WTC11 (cell line): ENCODE data around the gene PTPA. TPM values are rescaled to one million over a fixed set of nuclear protein-coding genes. Genes with fewer than 3 reads are reported as not detected.

Source experiments
- ATAC-seq: fragments of 200-7000 bp; cut with Tn5 transposase; 2 replicates; pipeline ENCODE4 v1.10.0; 2021; ENCODE audit warnings: mild to moderate bottlenecking, moderate library complexity
- CTCF ChIA-PET: fragments of 300-600 bp; sonication (Branson Sonifier 250); formaldehyde crosslinking; loops from one replicate; lab custom pipeline; 2021; ENCODE audit warnings: antibody characterized with exemption; lab: Charles Lee
- POLR2A ChIA-PET: fragments of 350-600 bp; sonication (Branson Sonifier 250); formaldehyde crosslinking; loops from one replicate; lab custom pipeline; 2021; ENCODE audit warnings: antibody characterized with exemption; lab: Charles Lee
- DNase-seq: peaks from one replicate; pipeline ENCODE4 v3.0.0; 2021; ENCODE audit warnings: low spot score
- H3K27ac Mint-ChIP-seq: 2 replicates; pipeline ENCODE4 v1.8.0; 2021; ENCODE audit warnings: mixed read lengths
- H3K27me3 Mint-ChIP-seq: 2 replicates; pipeline ENCODE4 v1.8.0; 2021; ENCODE audit warnings: low read depth, mild to moderate bottlenecking, moderate library complexity, mixed read lengths
- H3K36me3 Mint-ChIP-seq: 2 replicates; pipeline ENCODE4 v1.8.0; 2021; ENCODE audit warnings: mixed read lengths
- H3K4me1 Mint-ChIP-seq: 2 replicates; pipeline ENCODE4 v1.8.0; 2022; ENCODE audit warnings: mixed read lengths
- H3K4me3 Mint-ChIP-seq: 2 replicates; pipeline ENCODE4 v1.8.0; 2021; ENCODE audit warnings: mild to moderate bottlenecking, moderate library complexity, mixed read lengths
- H3K9me3 Mint-ChIP-seq: 2 replicates; pipeline ENCODE4 v1.8.0; 2021; ENCODE audit warnings: mixed read lengths
- ESRRA ChIP-seq: sonication (generic); formaldehyde crosslinking; IDR thresholded peaks from 2 replicates; pipeline ENCODE4 v1.8.1; 2022; ENCODE audit warnings: mild to moderate bottlenecking, missing genetic modification reagents, borderline replicate concordance
- FOXK1 ChIP-seq: sonication (generic); formaldehyde crosslinking; IDR thresholded peaks from 2 replicates; pipeline ENCODE4 v1.8.0; 2022; ENCODE audit warnings: mild to moderate bottlenecking, moderate library complexity, missing genetic modification reagents
- GABPB1 ChIP-seq: sonication (generic); formaldehyde crosslinking; IDR thresholded peaks from 2 replicates; pipeline ENCODE4 v1.8.1; 2023; ENCODE audit warnings: mild to moderate bottlenecking, missing genetic modification reagents
- GRHL2 ChIP-seq: fragments of 250-450 bp; sonication (Bioruptor Pico); IDR thresholded peaks from 2 replicates; pipeline ENCODE4 v1.8.0; 2022; ENCODE audit warnings: mild to moderate bottlenecking, moderate library complexity; ENCODE audit not compliant: insufficient replicate concordance, severe bottlenecking
- MYBL2 ChIP-seq: sonication (generic); formaldehyde crosslinking; IDR thresholded peaks from 2 replicates; pipeline ENCODE4 v1.8.1; 2023; ENCODE audit warnings: mild to moderate bottlenecking, moderate library complexity, missing genetic modification reagents
- NR1H2 ChIP-seq: sonication (generic); formaldehyde crosslinking; IDR thresholded peaks from 2 replicates; pipeline ENCODE4 v1.9.0; 2021; ENCODE audit warnings: mild to moderate bottlenecking, moderate library complexity, missing genetic modification reagents
- PRRX2 ChIP-seq: fragments of 250-450 bp; sonication (Bioruptor Pico); IDR thresholded peaks from 2 replicates; pipeline ENCODE4 v1.8.0; 2021; ENCODE audit warnings: mild to moderate bottlenecking
- SMAD4 ChIP-seq: sonication (generic); formaldehyde crosslinking; IDR thresholded peaks from 2 replicates; pipeline ENCODE4 v1.8.0; 2022; ENCODE audit warnings: mild to moderate bottlenecking, missing genetic modification reagents
- SP1 ChIP-seq: sonication (generic); formaldehyde crosslinking; conservative IDR thresholded peaks from 2 replicates; pipeline ENCODE4 v1.8.1; 2022; ENCODE audit warnings: missing genetic modification reagents
- TCF7 ChIP-seq: sonication (generic); formaldehyde crosslinking; IDR thresholded peaks from 2 replicates; pipeline ENCODE4 v1.8.0; 2022; ENCODE audit warnings: mild to moderate bottlenecking, low read depth, missing genetic modification reagents, moderate library complexity
- TP53 ChIP-seq: sonication (generic); formaldehyde crosslinking; IDR thresholded peaks from 2 replicates; pipeline ENCODE4 v1.8.1; 2023; ENCODE audit warnings: mild to moderate bottlenecking, missing genetic modification reagents
- ZNF121 ChIP-seq: sonication (generic); formaldehyde crosslinking; IDR thresholded peaks from 2 replicates; pipeline ENCODE4 v1.8.0; 2023; ENCODE audit warnings: missing genetic modification reagents
- total RNA-seq: library from RNA; stranded (reverse); gene quantifications from 3 replicates; pipeline ENCODE4 v1.2.3, GENCODE V29; 2021
- TF ChIP-seq, protein P1 (sequence below): sonication (generic); formaldehyde crosslinking; IDR thresholded peaks from 2 replicates; pipeline ENCODE4 v1.8.0; 2022; ENCODE audit warnings: mild to moderate bottlenecking, missing genetic modification reagents
- TF ChIP-seq, protein P2 (sequence below): fragments of 250-450 bp; sonication (Bioruptor Pico); IDR thresholded peaks from 2 replicates; pipeline ENCODE4 v1.9.0; 2021; ENCODE audit warnings: mild to moderate bottlenecking
- TF ChIP-seq, protein P3 (sequence below): sonication (generic); formaldehyde crosslinking; IDR thresholded peaks from 2 replicates; pipeline ENCODE4 v1.8.1; 2023; ENCODE audit warnings: mild to moderate bottlenecking, missing genetic modification reagents
- TF ChIP-seq, protein P4 (sequence below): sonication (generic); formaldehyde crosslinking; IDR thresholded peaks from 2 replicates; pipeline ENCODE4 v1.8.1; 2023; ENCODE audit warnings: mild to moderate bottlenecking, missing genetic modification reagents
- TF ChIP-seq, protein P5 (sequence below): sonication (generic); formaldehyde crosslinking; conservative IDR thresholded peaks from 2 replicates; pipeline ENCODE4 v1.8.1; 2023; ENCODE audit warnings: mild to moderate bottlenecking, low read depth, missing genetic modification reagents, moderate library complexity

Gene PTPA
- total RNA-seq, 1 experiment from 2014 or later, result 186 TPM

DNA sequence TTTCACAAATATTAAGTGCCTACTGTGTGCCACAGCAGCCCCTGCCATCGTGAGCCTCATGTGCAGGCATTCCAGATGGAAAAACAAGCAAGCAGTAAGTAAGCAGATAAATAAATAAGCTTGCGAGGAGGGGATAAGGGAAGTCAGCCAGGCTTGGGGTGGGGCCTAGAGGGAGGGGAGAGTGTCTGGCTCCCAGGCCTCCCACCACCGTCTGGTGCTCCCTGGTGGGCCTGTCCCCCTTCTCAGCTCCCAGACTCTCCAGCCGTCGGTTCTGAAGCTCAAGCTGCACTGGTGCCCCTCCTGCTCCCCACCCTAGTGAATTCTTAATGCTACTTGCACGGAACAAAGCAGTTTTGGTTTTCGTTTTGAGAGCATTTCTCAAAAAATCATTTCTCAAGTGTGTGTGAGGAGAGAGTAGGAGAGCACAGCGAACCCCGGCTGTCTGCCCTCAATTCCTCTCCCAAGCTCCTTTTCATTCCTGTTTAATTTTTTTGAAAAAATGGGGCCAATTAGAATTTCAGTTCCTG lies 73.4 kb downstream of the PTPA start:
- no peak overlapping the region for H3K4me3 Mint-ChIP-seq
- CTCF ChIA-PET, result interaction anchor here (0.9 to 3.9 kb wide), 6 partner anchors 11 to 440 kb away, joined by 3 to 24 read pairs (median 12); partner anchors contain the start of gene NTMT1

DNA sequence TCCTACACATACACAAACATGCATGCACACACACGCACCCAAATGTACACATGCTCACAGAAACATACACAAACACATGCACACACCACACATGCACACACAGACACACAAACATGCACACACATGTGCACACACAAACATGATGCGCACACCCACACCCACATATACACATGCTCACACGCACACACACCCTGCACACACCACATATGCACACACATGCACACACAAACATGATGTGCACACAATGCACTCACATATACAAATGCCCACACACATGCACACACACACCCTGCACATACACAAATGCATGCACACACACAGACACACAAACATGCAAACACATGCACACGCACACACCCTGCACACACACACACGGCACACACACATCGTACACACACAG lies 74.2 kb downstream of the PTPA start:
- ChIA-PET POLR2A (no interaction called here), CTCF (interaction anchor here (1.1 kb wide), 1 partner anchor 54 kb away, joined by 6 read pairs; no protein-coding TSS in a partner anchor)
- DNase-seq (no peak), ATAC-seq (no peak)
- H3K4me1 Mint-ChIP-seq, result peaks cover 10% of the 10 kb centered on the region
- no peak overlapping the region for H3K4me3 Mint-ChIP-seq
- H3K9me3 Mint-ChIP-seq, result peaks cover 6% of the 10 kb centered on the region; the same call in 1 of the 2 replicates
- H3K27me3 Mint-ChIP-seq, result peaks cover 92% of the 10 kb centered on the region
- H3K36me3 Mint-ChIP-seq, result no peaks in the 10 kb centered on the region
- TF ChIP-seq TCF7 (CRISPR knock-in tag) (no peak), ZNF121 (CRISPR knock-in tag) (no peak), GABPB1 (CRISPR knock-in tag) (no peak)
- TF ChIP-seq, protein P1, sequence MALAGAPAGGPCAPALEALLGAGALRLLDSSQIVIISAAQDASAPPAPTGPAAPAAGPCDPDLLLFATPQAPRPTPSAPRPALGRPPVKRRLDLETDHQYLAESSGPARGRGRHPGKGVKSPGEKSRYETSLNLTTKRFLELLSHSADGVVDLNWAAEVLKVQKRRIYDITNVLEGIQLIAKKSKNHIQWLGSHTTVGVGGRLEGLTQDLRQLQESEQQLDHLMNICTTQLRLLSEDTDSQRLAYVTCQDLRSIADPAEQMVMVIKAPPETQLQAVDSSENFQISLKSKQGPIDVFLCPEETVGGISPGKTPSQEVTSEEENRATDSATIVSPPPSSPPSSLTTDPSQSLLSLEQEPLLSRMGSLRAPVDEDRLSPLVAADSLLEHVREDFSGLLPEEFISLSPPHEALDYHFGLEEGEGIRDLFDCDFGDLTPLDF, result no peak
- H3K27ac Mint-ChIP-seq, result no peak overlapping the region

More for the DNA sequence above, 73.4 kb downstream of the PTPA start:
- DNase-seq (no peak), ATAC-seq (no peak)
- H3K4me1 Mint-ChIP-seq, result peaks cover 11% of the 10 kb centered on the region
- peaks cover 6% of the 10 kb centered on the region; the same call in 1 of the 2 replicates for H3K9me3 Mint-ChIP-seq
- peaks cover 96% of the 10 kb centered on the region for H3K27me3 Mint-ChIP-seq
- H3K27ac Mint-ChIP-seq, result no peak overlapping the region
- POLR2A ChIA-PET, result interaction anchor here (0.6 kb wide), 1 partner anchor 166 kb away, joined by 4 read pairs; no protein-coding TSS in a partner anchor
- TF ChIP-seq ESRRA (CRISPR knock-in tag) (no peak), ZNF121 (CRISPR knock-in tag) (no peak), SMAD4 (no peak), GRHL2 (CRISPR knock-in tag) (no peak), PRRX2 (CRISPR knock-in tag) (no peak), TCF7 (CRISPR knock-in tag) (no peak), MYBL2 (CRISPR knock-in tag) (no peak), NR1H2 (CRISPR knock-in tag) (no peak), SP1 (CRISPR knock-in tag) (no peak), FOXK1 (CRISPR knock-in tag) (no peak), TP53 (no peak)
- TF ChIP-seq, protein P2, sequence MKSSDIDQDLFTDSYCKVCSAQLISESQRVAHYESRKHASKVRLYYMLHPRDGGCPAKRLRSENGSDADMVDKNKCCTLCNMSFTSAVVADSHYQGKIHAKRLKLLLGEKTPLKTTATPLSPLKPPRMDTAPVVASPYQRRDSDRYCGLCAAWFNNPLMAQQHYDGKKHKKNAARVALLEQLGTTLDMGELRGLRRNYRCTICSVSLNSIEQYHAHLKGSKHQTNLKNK (CRISPR knock-in tag), result no peak
- TF ChIP-seq, protein P3, sequence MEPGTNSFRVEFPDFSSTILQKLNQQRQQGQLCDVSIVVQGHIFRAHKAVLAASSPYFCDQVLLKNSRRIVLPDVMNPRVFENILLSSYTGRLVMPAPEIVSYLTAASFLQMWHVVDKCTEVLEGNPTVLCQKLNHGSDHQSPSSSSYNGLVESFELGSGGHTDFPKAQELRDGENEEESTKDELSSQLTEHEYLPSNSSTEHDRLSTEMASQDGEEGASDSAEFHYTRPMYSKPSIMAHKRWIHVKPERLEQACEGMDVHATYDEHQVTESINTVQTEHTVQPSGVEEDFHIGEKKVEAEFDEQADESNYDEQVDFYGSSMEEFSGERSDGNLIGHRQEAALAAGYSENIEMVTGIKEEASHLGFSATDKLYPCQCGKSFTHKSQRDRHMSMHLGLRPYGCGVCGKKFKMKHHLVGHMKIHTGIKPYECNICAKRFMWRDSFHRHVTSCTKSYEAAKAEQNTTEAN (CRISPR knock-in tag), result no peak
- TF ChIP-seq, protein P4, sequence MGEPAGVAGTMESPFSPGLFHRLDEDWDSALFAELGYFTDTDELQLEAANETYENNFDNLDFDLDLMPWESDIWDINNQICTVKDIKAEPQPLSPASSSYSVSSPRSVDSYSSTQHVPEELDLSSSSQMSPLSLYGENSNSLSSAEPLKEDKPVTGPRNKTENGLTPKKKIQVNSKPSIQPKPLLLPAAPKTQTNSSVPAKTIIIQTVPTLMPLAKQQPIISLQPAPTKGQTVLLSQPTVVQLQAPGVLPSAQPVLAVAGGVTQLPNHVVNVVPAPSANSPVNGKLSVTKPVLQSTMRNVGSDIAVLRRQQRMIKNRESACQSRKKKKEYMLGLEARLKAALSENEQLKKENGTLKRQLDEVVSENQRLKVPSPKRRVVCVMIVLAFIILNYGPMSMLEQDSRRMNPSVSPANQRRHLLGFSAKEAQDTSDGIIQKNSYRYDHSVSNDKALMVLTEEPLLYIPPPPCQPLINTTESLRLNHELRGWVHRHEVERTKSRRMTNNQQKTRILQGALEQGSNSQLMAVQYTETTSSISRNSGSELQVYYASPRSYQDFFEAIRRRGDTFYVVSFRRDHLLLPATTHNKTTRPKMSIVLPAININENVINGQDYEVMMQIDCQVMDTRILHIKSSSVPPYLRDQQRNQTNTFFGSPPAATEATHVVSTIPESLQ (CRISPR knock-in tag), result no peak
- TF ChIP-seq, protein P5, sequence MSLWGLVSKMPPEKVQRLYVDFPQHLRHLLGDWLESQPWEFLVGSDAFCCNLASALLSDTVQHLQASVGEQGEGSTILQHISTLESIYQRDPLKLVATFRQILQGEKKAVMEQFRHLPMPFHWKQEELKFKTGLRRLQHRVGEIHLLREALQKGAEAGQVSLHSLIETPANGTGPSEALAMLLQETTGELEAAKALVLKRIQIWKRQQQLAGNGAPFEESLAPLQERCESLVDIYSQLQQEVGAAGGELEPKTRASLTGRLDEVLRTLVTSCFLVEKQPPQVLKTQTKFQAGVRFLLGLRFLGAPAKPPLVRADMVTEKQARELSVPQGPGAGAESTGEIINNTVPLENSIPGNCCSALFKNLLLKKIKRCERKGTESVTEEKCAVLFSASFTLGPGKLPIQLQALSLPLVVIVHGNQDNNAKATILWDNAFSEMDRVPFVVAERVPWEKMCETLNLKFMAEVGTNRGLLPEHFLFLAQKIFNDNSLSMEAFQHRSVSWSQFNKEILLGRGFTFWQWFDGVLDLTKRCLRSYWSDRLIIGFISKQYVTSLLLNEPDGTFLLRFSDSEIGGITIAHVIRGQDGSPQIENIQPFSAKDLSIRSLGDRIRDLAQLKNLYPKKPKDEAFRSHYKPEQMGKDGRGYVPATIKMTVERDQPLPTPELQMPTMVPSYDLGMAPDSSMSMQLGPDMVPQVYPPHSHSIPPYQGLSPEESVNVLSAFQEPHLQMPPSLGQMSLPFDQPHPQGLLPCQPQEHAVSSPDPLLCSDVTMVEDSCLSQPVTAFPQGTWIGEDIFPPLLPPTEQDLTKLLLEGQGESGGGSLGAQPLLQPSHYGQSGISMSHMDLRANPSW, result no peak
- no peaks in the 10 kb centered on the region for H3K36me3 Mint-ChIP-seq
